LNCAP (cell line): ENCODE measurements around the gene MITF.

Source experiments
- TF ChIP-seq, protein P1 (sequence below): fragments of 450-650 bp; IDR thresholded peaks from 2 replicates; pipeline ENCODE4 v1.5.1; 2017; ENCODE audit warnings: mild to moderate bottlenecking

MITF gene

DNA sequence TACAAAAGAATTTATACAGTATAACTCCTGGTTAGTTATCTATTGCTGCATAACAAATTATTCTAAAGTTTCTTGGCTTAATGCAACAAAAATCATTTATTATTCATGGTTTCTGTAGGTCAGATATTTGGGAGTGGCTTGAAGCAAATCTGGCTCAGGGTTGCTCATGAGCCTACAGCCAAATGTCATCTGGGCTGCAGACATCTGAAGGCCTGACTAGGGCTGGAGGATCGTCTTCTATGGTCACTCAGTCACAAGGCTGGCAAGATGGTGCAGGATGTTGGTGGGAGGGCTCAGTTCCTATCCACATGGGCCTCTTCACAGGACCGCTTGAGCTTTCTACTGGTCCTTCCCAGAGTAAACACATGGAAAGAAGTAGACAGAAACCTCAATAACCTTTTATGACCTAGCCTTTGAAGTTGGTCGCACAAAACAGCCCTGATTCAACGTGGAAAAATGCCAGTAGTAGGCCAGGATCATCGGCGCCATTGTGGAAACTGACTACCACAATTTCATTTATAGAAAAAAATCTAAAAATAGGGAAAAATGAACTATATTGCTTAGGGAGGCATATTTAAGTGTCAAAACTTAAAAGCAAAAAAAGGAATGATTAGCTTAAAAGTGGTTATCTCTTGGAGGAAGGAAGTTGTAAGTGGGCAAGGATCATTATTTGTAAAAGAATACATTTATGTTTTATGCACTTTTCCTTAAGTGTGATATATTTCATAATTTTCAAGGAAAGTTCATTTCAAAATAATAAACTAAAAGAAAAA lies 9.9 kb upstream of the MITF start:
- TF ChIP-seq, protein P1, sequence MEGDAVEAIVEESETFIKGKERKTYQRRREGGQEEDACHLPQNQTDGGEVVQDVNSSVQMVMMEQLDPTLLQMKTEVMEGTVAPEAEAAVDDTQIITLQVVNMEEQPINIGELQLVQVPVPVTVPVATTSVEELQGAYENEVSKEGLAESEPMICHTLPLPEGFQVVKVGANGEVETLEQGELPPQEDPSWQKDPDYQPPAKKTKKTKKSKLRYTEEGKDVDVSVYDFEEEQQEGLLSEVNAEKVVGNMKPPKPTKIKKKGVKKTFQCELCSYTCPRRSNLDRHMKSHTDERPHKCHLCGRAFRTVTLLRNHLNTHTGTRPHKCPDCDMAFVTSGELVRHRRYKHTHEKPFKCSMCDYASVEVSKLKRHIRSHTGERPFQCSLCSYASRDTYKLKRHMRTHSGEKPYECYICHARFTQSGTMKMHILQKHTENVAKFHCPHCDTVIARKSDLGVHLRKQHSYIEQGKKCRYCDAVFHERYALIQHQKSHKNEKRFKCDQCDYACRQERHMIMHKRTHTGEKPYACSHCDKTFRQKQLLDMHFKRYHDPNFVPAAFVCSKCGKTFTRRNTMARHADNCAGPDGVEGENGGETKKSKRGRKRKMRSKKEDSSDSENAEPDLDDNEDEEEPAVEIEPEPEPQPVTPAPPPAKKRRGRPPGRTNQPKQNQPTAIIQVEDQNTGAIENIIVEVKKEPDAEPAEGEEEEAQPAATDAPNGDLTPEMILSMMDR: no peak

DNA sequence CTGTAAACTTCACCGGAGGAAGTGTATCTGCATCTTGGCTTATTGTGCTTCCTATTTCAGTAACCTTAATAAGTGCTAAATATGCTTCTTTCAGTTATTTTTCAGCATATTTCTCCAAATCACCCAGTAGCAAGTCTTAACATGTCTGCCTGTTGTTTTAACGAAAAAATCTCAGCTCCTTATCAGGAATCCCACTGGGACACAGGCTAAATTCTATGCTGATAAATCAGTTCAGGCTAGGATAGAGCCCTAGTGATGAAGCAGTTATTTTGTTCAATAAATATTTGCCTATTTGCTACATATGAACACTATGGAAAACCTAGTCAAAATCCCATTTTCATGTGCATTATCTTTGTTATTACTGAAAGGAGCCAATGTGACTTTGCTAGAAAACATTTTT lies 8.2 kb upstream of the MITF start:
- TF ChIP-seq, protein P1: no peak

GRCh38 chr3:69735893-69736292 lies 3.4 kb upstream of the MITF start:
- TF ChIP-seq, protein P1: no peak

GRCh38 chr3:69737392-69737791 lies 1.9 kb upstream of the MITF start:
- TF ChIP-seq, protein P1: no peak

- TF ChIP-seq, protein P1: no peak
Measured at GRCh38 chr3:69738315-69738714, 949 bp upstream of the MITF start.

DNA sequence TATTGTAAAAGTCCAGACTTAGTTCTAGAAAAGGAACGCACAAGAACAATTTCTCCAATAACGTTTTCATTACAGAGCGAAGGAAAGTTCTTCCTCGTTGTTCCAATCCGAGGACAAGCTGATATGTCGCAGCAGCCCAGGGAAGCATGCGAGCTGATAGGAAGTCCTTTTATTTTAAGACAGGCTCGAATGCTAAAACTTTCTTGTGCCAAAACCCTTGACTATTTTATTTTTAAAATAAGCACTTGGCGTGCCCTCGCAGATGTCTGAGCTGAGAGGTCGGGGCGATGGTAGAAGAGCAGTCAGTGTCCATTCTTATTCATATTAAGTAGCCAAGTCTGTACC lies 433 bp upstream of the MITF start:
- TF ChIP-seq, protein P1: no peak

GRCh38 chr3:69740103-69741021 lies 1.1 kb downstream of the MITF start:
- TF ChIP-seq, protein P1: no peak
